Inferior parietal cortex (tissue), 1 donor: ENCODE measurements around the gene PHKB.

Source experiments
- DNase-seq: peaks from one replicate; pipeline ENCODE4 v3.0.0-alpha.2; 2016; ENCODE audit errors: extremely low spot score

The PHKB gene

GRCh38 chr16:47728205-47728604 is 267.1 kb downstream of the PHKB start:
- no peak for DNase-seq

DNA sequence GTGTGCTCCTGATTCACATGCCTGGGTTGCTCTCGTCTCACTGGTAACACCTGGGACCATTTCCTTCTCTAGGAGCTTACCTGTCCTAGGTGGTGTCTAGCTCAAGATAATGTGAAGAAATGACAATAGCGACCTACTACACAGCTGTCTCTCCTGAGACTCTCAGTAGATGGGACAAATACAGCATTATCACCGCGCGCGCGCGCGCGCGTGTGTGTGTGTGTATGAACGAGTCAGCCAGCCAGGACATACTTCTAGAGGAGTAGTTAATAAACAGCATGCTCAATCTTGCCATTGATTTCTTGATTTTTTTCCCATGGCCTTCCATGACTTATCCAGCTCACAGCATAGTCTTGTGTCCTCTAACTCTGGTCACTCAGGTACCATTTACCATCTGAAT is 268.6 kb downstream of the PHKB start:
- DNase-seq = no peak

- no peak for DNase-seq
Measured at GRCh38 chr16:47731252-47731651, 270.1 kb downstream of the PHKB start.

- no peak for DNase-seq
Measured at GRCh38 chr16:47732122-47732521, 271.0 kb downstream of the PHKB start.

GRCh38 chr16:47732523-47733111 is 271.5 kb downstream of the PHKB start:
- no peak for DNase-seq

DNA sequence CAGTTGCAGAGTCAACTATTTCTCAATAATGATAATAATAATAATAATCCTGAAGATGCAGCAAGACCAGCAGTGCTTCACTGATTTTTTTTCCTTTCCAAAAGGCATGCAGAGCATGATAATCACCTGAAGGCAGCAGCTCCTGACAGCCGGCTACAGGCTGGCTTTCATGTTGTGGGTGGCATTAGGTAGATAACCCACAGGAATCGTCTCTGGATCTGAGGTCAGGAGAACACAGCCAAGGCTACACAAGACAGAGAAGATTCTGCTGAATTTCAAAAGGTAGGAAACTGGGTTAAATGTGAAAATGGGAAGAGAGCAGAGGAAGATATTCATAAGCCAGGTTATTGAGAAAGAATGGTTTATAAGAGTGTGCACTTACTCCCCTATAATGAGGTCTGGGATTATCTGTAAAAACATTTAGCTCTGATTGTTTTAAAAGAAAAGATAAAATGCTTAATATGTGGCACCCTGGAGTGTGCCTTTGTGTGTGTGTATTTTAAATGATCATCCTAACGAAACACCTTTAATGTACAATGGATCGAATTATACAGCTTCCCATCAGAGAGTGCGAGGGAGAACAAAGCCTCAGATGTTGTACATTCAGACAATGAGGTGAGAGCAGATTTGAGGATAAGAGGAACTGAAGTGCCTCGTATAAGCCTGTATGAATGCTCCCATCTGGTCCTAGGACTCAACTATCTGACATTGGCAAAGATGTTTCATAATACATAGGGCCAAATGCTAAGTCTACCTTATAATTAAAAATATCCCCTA is 273.1 kb downstream of the PHKB start:
- no peak for DNase-seq

DNA sequence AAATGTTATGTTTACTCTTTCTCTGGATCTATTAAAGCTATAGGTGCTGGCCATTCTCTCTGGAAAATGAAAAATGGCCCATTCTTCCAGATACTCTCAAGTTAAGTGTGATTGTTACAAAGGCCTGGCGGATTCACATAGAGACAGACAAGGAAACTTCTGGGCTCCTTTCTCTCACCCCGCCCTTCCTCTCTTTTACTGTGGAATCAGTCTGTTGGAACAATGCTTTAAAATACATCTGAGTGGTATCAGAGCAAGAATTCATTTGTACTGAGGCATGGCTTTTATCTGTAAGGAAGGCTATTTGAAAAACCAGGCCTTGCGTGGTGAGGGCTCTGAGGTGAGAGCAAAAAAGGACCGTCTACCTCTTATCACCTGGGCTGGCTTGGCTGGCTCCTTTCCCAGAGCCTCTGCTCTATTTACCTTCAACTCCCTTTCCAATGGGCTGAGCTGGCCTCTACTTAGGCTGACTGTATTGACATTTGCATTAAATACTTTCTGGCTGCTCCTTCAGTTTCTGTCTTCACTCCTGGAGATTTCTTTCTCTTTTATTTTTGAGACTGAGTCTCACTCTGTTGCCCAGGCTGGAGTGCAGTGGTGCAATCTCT is 274.0 kb downstream of the PHKB start:
- no peak for DNase-seq

DNA sequence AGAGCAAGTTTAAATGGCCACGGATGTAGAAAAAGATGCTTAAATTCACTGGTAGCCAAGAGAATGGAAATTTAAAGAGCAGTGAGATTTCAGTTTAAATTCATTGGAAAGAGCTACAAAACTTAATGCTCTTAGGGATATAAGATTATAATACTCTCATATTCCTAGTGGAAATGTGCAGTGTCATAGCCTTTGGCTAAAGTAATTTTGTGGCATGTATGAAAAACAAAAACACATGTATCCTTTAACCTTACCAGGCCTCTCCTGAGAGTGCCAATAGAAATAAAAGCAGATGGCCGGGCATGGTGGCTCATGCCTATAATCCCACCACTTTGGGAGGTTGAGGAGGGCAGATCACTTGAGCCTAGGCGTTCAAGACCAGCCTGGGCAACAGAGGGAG is 289.2 kb downstream of the PHKB start:
- no peak for DNase-seq
